ENCODE measurements around the gene NTM.

NTM gene

GRCh38 chr11:131916638-131917037, 546.2 kb downstream of the NTM start:
- Histone ChIP-seq H3K9ac (ENCODE audit: low read length) (no peak overlapping the region), H3K27ac (ENCODE audit: low read depth, low read length, poor library complexity, severe bottlenecking) (no peak overlapping the region), H3F3A (ENCODE audit: insufficient read depth, low read length) (no peaks in the 10 kb centered on the region), H3K4me2 (ENCODE audit: low read length) (no peak overlapping the region), H3K9me2 (ENCODE audit: low read depth, low read length) (no peaks in the 10 kb centered on the region), H3K36me3 (ENCODE audit: insufficient read depth, low read length) (no peaks in the 10 kb centered on the region), H3K79me2 (ENCODE audit: insufficient read depth, low read length) (no peaks in the 10 kb centered on the region), H3K4me1 (ENCODE audit: insufficient read depth, low read length, severe bottlenecking) (no peaks in the 10 kb centered on the region), H3K9me3 (ENCODE audit: low read length) (no peaks in the 10 kb centered on the region), H4K20me1 (ENCODE audit: insufficient read depth, low read length) (no peaks in the 10 kb centered on the region), H2AFZ (ENCODE audit: low read length) (no peak overlapping the region), H3K4me3 (ENCODE audit: low read depth, low read length, poor library complexity, severe bottlenecking) (no peak overlapping the region), H3K27me3 (ENCODE audit: insufficient read depth, low read length) (no peaks in the 10 kb centered on the region)
- TF ChIP-seq EZH2 (IDR thresholded peaks at IDR 0.05; ENCODE audit: borderline replicate concordance, low read length) (no peak), CTCF (IDR thresholded peaks at IDR 0.05; ENCODE audit: low read length) (no peak)

DNA sequence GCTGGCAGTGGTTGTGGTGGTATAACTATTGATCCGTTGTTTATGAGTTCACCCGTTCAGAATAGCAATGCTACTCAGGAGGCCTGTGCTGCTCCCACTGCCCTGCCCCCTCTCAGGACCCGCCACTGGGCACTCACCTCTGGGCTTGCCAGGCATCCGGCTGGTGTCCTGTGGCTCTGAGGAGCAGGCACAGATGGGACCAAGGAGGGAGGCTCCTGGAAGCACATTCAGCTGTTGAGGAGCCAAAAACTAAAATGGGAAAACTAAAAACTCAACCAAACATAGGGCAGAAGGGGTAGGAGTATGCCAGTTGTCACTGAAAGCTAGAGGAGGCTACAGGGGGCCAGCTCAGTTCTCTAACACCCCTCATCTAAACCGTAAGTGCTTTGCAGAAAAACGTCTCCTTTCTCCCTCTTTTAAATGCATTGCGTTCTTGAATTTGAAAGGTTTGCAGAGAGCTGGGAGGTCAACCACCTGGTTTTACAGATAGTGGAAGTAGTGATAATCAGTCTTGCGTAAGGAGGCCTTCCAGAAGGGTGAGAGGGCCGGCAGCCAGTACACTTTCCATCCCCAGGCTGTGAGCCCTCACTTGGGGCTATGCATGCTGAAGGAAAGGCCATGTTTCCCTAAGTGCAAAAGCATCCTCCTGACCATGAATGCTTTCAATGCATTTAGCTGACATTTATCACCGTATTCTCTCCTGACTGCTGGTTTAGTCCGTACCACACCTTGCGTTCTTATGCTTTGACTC, 547.4 kb downstream of the NTM start:
- H3K4me1 ChIP-seq (ENCODE audit: insufficient read depth, low read length, severe bottlenecking) = no peaks in the 10 kb centered on the region
- no peak overlapping the region for H2AFZ ChIP-seq (ENCODE audit: low read length)
- H3K9ac ChIP-seq (ENCODE audit: low read length) = no peak overlapping the region
- no peaks in the 10 kb centered on the region for H4K20me1 ChIP-seq (ENCODE audit: insufficient read depth, low read length)
- TF ChIP-seq EZH2 (IDR thresholded peaks at IDR 0.05; ENCODE audit: borderline replicate concordance, low read length) (no peak), CTCF (IDR thresholded peaks at IDR 0.05; ENCODE audit: low read length) (no peak)
- H3K4me2 ChIP-seq (ENCODE audit: low read length) = no peak overlapping the region
- no peak overlapping the region for H3K4me3 ChIP-seq (ENCODE audit: low read depth, low read length, poor library complexity, severe bottlenecking)
- H3K27me3 ChIP-seq (ENCODE audit: insufficient read depth, low read length) = no peaks in the 10 kb centered on the region
- H3K9me2 ChIP-seq (ENCODE audit: low read depth, low read length) = no peaks in the 10 kb centered on the region
- no peaks in the 10 kb centered on the region for H3K9me3 ChIP-seq (ENCODE audit: low read length)
- no peaks in the 10 kb centered on the region for H3K36me3 ChIP-seq (ENCODE audit: insufficient read depth, low read length)
- no peak overlapping the region for H3K27ac ChIP-seq (ENCODE audit: low read depth, low read length, poor library complexity, severe bottlenecking)
- H3F3A ChIP-seq (ENCODE audit: insufficient read depth, low read length) = no peaks in the 10 kb centered on the region
- no peaks in the 10 kb centered on the region for H3K79me2 ChIP-seq (ENCODE audit: insufficient read depth, low read length)

DNA sequence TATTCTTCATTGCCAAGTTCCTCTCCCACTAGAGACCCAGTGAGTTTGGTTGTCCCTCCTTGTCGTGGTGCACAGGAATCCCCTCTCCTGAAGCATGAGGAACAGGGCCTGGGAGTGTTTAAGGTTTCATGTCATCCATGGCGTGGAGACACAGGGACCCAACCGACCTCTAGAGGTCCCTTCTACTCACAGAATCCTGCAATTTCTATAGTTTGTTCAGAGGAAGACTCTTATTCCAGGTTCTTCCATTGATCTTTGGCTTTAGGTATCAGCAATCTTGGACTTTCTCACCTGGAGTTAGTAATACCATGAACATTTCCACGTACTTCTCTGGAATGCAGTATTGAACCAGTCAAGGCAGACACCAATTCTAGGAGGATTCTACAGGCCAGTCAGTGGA, 548.2 kb downstream of the NTM start:
- Histone ChIP-seq H3K36me3 (ENCODE audit: insufficient read depth, low read length) (no peaks in the 10 kb centered on the region), H3K27ac (ENCODE audit: low read depth, low read length, poor library complexity, severe bottlenecking) (no peak overlapping the region), H4K20me1 (ENCODE audit: insufficient read depth, low read length) (no peaks in the 10 kb centered on the region), H3K4me2 (ENCODE audit: low read length) (no peak overlapping the region), H3K4me3 (ENCODE audit: low read depth, low read length, poor library complexity, severe bottlenecking) (no peak overlapping the region), H3K4me1 (ENCODE audit: insufficient read depth, low read length, severe bottlenecking) (no peaks in the 10 kb centered on the region), H2AFZ (ENCODE audit: low read length) (no peak overlapping the region), H3K9ac (ENCODE audit: low read length) (no peak overlapping the region), H3K9me2 (ENCODE audit: low read depth, low read length) (no peaks in the 10 kb centered on the region), H3K79me2 (ENCODE audit: insufficient read depth, low read length) (no peaks in the 10 kb centered on the region), H3K27me3 (ENCODE audit: insufficient read depth, low read length) (no peaks in the 10 kb centered on the region), H3K9me3 (ENCODE audit: low read length) (no peaks in the 10 kb centered on the region), H3F3A (ENCODE audit: insufficient read depth, low read length) (no peaks in the 10 kb centered on the region)
- no peak for TF ChIP-seq EZH2 (IDR thresholded peaks at IDR 0.05; ENCODE audit: borderline replicate concordance, low read length)
- TF ChIP-seq CTCF (IDR thresholded peaks at IDR 0.05; ENCODE audit: low read length) = no peak

All from OCI-LY1 (cell line).